ENCODE results near the gene KCND2.

Gene KCND2

DNA sequence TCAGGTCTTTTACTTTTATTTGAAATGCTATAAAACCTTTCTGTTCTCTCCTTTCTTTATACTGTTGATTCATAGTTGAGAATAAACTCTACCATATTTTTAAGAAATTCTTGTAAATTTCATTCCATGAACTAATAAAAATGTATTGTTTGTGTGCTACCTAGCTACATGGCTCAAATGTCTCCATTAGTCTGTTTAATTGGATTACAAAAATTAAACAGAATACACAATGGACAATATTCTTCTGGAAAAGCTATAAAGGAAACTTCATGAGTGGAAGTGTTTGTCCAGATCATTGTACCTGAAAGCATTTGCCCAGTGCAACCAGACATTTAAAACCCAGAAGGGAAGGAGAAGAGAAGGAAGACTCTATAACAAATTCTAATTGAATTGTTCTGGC lies 20.1 kb downstream of the KCND2 start:
- DNase-seq (ENCODE audit: low read depth): no peak
- TF ChIP-seq, protein P1, sequence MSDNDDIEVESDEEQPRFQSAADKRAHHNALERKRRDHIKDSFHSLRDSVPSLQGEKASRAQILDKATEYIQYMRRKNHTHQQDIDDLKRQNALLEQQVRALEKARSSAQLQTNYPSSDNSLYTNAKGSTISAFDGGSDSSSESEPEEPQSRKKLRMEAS (IDR thresholded peaks at IDR 0.05; ENCODE audit: low read depth, low read length): no peak
- no peak for TF ChIP-seq POLR2A (IDR thresholded peaks at IDR 0.05; ENCODE audit: extremely low read depth, insufficient read length)
- no peak for TF ChIP-seq MYC (IDR thresholded peaks at IDR 0.05; ENCODE audit: low read depth, low read length)
- TF ChIP-seq, protein P2, sequence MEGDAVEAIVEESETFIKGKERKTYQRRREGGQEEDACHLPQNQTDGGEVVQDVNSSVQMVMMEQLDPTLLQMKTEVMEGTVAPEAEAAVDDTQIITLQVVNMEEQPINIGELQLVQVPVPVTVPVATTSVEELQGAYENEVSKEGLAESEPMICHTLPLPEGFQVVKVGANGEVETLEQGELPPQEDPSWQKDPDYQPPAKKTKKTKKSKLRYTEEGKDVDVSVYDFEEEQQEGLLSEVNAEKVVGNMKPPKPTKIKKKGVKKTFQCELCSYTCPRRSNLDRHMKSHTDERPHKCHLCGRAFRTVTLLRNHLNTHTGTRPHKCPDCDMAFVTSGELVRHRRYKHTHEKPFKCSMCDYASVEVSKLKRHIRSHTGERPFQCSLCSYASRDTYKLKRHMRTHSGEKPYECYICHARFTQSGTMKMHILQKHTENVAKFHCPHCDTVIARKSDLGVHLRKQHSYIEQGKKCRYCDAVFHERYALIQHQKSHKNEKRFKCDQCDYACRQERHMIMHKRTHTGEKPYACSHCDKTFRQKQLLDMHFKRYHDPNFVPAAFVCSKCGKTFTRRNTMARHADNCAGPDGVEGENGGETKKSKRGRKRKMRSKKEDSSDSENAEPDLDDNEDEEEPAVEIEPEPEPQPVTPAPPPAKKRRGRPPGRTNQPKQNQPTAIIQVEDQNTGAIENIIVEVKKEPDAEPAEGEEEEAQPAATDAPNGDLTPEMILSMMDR (IDR thresholded peaks at IDR 0.05; ENCODE audit: low read depth, low read length): no peak
- H3K4me3 ChIP-seq (ENCODE audit: low read depth, low read length): no peak overlapping the region

DNA sequence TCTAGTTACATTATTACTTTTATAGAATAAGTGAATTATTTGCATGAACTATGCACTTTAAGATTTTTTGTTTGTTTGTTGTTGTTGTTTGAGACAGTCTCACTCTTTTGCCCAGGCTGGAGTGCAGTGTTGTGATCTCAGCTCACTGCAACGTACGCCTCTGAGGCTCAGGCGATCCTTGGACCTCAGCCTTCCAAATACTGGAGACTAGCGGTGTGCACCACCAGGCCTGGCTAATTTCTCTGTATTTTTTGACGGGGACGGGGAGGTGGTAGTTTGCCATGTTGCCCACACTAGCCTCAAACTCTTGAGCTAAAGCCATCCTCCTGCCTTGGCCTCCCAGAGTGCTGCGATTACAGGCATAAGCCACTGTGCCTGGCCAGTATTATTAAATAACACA lies 29.2 kb downstream of the KCND2 start:
- no peak for TF ChIP-seq POLR2A (IDR thresholded peaks at IDR 0.05; ENCODE audit: extremely low read depth, insufficient read length)
- TF ChIP-seq, protein P1 (IDR thresholded peaks at IDR 0.05; ENCODE audit: low read depth, low read length): no peak
- H3K4me3 ChIP-seq (ENCODE audit: low read depth, low read length): no peak overlapping the region
- DNase-seq (ENCODE audit: low read depth): no peak

DNA sequence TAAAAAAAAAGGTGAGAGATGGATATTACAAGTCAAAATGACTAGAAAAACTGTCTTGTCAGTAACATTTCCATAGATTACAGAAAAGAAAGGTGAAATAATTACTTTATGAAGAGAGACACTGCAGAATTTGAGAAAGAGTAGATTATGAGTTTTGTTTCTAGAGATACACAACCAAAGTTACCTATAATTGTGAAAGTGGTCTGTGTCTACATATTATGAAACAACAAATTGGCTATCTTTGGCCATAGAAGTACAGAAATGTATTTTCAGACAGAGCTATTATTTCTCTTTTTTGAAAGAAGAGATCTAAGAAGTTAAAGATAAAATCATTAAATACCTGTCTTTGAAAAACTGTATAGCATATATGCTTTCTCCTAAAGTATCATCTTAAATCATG lies 30.1 kb downstream of the KCND2 start:
- TF ChIP-seq POLR2A (IDR thresholded peaks at IDR 0.05; ENCODE audit: extremely low read depth, insufficient read length) (no peak), MYC (IDR thresholded peaks at IDR 0.05; ENCODE audit: low read depth, low read length) (no peak)
- TF ChIP-seq, protein P1 (IDR thresholded peaks at IDR 0.05; ENCODE audit: low read depth, low read length): no peak
- TF ChIP-seq, protein P2 (IDR thresholded peaks at IDR 0.05; ENCODE audit: low read depth, low read length): no peak
- DNase-seq (ENCODE audit: low read depth): no peak
- no peak overlapping the region for H3K4me3 ChIP-seq (ENCODE audit: low read depth, low read length)

DNA sequence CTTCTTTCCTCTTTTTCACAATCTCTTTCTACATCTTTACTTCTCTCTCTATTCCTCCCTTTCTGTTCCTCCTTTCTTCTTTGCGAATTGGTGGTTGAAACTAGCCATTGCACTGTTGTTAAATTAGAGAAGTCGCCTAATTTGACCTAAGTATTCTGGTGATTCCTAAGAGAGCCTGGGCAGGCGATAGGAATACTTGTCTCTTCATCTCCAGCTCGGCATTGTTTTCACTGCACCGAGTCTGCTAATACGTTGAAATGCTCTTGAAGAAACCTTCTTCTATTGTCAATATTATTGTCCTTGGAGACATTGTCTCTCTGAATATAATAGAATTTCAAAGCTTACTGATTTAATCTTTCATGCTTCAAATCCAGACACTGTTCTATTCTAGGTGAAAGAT lies 31.7 kb downstream of the KCND2 start:
- TF ChIP-seq MYC (IDR thresholded peaks at IDR 0.05; ENCODE audit: low read depth, low read length): no peak
- TF ChIP-seq, protein P1 (IDR thresholded peaks at IDR 0.05; ENCODE audit: low read depth, low read length): no peak
- no peak for DNase-seq (ENCODE audit: low read depth)
- no peak overlapping the region for H3K4me3 ChIP-seq (ENCODE audit: low read depth, low read length)

DNA sequence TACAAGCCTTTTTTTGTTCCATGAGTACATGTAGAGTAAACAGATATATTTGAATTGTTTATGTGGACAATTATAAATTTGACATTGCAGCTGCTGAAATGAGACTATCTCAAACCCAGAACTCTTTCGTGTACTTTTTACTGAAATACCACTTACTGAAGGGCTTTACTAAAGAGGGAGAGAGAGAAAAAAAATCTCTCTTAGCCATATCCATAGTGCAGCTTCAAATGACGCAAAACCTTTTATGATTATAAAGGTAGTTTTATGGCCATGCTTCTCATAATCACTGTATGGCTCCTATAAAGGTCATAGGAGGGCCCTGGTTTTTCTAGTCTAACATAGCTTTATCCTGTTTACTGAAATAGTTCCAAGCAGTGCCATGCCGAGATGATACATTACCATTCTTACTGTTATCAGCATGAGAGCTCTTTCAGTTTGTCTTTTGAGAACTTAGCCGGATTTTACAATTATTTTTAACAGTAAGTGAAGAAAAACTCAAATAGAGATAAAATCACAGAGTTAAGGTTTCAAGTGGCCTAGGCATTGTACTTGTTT lies 35.1 kb downstream of the KCND2 start:
- no peak for DNase-seq (ENCODE audit: low read depth)
- TF ChIP-seq, protein P2 (IDR thresholded peaks at IDR 0.05; ENCODE audit: low read depth, low read length): no peak
- TF ChIP-seq MYC (IDR thresholded peaks at IDR 0.05; ENCODE audit: low read depth, low read length) (no peak), POLR2A (IDR thresholded peaks at IDR 0.05; ENCODE audit: extremely low read depth, insufficient read length) (no peak)
- TF ChIP-seq, protein P1 (IDR thresholded peaks at IDR 0.05; ENCODE audit: low read depth, low read length): no peak
- no peak overlapping the region for H3K4me3 ChIP-seq (ENCODE audit: low read depth, low read length)

DNA sequence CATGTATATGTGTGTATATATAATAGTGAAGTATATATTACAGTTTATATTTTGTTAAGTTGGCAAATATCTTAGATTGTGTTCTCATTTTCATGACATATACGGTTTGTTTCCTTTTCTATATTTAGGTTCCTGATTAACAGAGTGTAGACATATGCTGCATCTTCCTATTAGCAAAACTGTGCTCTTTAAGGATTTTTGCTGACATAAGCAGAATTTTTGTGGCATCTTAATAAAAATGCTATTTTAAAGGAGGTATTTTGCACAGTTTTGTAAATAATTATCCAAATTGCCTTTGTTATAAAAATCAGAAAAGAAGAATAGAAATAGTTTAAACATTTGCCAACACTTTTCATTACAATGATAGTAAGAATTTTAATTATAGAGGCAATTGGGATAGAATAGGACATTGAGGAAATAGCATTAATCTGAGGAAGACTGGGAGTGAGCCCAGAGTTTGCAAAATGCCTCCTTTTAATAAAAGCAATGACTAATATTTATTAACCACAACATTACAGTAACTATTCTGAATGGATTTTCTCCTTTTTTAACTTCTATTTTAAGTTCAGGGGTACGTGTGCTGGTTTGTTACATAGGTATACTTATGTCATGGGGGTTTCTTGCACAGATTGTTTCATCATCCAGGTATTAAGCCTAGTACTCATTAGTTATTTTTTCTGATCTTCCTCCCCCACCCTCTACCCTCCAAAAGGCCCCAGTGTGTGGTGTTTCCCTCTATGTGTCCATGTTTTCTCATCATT lies 38.2 kb downstream of the KCND2 start:
- TF ChIP-seq POLR2A (IDR thresholded peaks at IDR 0.05; ENCODE audit: extremely low read depth, insufficient read length) (no peak), MYC (IDR thresholded peaks at IDR 0.05; ENCODE audit: low read depth, low read length) (no peak)
- TF ChIP-seq, protein P2 (IDR thresholded peaks at IDR 0.05; ENCODE audit: low read depth, low read length): no peak
- TF ChIP-seq, protein P1 (IDR thresholded peaks at IDR 0.05; ENCODE audit: low read depth, low read length): no peak
- DNase-seq (ENCODE audit: low read depth): no peak
- H3K4me3 ChIP-seq (ENCODE audit: low read depth, low read length): no peak overlapping the region

Data from NB4 (cell line).